Type B pancreatic cell (in vitro differentiated cells): ENCODE measurements around the gene SAT2. TPM values are rescaled to one million over a fixed set of nuclear protein-coding genes. Genes with fewer than 3 reads are reported as not detected.
A peak's percentile ranks its signal among the peaks of the same experiment; 100 is the strongest.

Experiments used
- DNase-seq: peaks from one replicate; pipeline ENCODE4 v3.0.0; 2021; ENCODE audit warnings: mixed read lengths; ENCODE audit not compliant: unreplicated experiment; ENCODE audit errors: extremely low spot score
- H3K27ac Mint-ChIP-seq: 2 replicates; pipeline ENCODE4 v1.8.0; 2021; ENCODE audit warnings: mild to moderate bottlenecking, mixed read lengths
- H3K27me3 Mint-ChIP-seq: 2 replicates; pipeline ENCODE4 v1.8.0; 2021; ENCODE audit warnings: mixed read lengths
- H3K36me3 Mint-ChIP-seq: 2 replicates; pipeline ENCODE4 v1.8.0; 2021; ENCODE audit warnings: mixed read lengths
- H3K4me1 Mint-ChIP-seq: one replicate; pipeline ENCODE4 v1.8.0; 2021; ENCODE audit warnings: mixed read lengths; ENCODE audit not compliant: unreplicated experiment
- H3K4me3 Mint-ChIP-seq: 2 replicates; pipeline ENCODE4 v1.8.0; 2021; ENCODE audit warnings: mild to moderate bottlenecking, mixed read lengths
- H3K9me3 Mint-ChIP-seq: 2 replicates; pipeline ENCODE4 v1.8.0; 2021; ENCODE audit warnings: mixed read lengths
- total RNA-seq: library from RNA; stranded (reverse); gene quantifications from 2 replicates; pipeline ENCODE4 v1.2.1, GENCODE V29; 2021; ENCODE audit warnings: low replicate concordance
- TF ChIP-seq, protein P1 (sequence below): fragments of 200-600 bp; sonication (generic); conservative IDR thresholded peaks from 2 replicates; pipeline ENCODE4 v1.5.0; 2021; ENCODE audit warnings: antibody characterized with exemption, mild to moderate bottlenecking

Gene SAT2
- total RNA-seq, 1 donor from 2014 or later = 104 TPM

DNA sequence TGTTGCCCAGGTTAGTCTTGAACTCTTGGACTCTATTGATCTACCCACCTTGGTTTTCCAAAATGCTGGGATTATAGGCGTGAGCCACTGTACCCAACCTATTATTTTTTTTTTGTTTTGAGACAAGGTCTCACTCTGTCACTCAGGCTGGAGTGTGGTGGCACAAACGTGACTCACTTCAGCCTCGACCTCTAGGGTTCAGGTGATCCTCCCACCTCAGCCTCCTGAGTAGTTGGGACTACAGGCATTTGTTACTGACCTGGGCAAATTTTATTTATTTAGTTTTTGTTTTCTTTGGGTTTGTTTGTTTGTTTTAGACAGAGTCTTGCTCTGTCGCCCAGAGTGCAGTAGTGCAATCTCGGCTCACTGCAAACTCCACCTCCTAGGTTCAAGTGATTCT lies 4.0 kb downstream of the SAT2 start:
- Mint-ChIP-seq H3K27me3 (no peaks in the 10 kb centered on the region), H3K9me3 (no peaks in the 10 kb centered on the region), H3K4me3 (no peak overlapping the region), H3K27ac (no peak overlapping the region), H3K4me1 (peaks cover 5% of the 10 kb centered on the region), H3K36me3 (peaks cover 4% of the 10 kb centered on the region)
- no peak for DNase-seq
- TF ChIP-seq, protein P1, sequence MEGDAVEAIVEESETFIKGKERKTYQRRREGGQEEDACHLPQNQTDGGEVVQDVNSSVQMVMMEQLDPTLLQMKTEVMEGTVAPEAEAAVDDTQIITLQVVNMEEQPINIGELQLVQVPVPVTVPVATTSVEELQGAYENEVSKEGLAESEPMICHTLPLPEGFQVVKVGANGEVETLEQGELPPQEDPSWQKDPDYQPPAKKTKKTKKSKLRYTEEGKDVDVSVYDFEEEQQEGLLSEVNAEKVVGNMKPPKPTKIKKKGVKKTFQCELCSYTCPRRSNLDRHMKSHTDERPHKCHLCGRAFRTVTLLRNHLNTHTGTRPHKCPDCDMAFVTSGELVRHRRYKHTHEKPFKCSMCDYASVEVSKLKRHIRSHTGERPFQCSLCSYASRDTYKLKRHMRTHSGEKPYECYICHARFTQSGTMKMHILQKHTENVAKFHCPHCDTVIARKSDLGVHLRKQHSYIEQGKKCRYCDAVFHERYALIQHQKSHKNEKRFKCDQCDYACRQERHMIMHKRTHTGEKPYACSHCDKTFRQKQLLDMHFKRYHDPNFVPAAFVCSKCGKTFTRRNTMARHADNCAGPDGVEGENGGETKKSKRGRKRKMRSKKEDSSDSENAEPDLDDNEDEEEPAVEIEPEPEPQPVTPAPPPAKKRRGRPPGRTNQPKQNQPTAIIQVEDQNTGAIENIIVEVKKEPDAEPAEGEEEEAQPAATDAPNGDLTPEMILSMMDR = no peak

DNA sequence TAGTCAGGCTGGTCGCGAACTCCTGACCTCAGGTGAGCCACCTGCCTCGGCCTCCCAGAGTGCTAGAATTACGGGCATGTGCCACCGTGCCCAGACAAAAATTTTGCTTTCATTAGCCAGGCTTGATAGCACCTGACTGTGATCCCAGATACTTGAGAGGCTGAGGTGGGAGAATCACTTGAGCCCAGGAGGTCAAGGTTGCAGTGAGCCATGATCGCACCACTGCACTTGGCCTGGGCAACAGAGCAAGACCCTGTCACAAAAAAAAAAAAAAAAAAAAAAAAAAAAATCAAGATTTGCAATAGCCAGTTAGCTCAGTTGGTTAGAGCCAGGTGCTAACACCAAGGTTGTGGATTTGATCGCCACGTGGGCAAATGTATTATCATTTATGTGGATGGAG lies 6.8 kb downstream of the SAT2 start:
- Mint-ChIP-seq H3K4me3 (no peak overlapping the region), H3K9me3 (no peaks in the 10 kb centered on the region), H3K36me3 (no peaks in the 10 kb centered on the region), H3K27me3 (no peaks in the 10 kb centered on the region), H3K4me1 (no peaks in the 10 kb centered on the region), H3K27ac (no peak overlapping the region)
- no peak for DNase-seq
- TF ChIP-seq, protein P1 = no peak

DNA sequence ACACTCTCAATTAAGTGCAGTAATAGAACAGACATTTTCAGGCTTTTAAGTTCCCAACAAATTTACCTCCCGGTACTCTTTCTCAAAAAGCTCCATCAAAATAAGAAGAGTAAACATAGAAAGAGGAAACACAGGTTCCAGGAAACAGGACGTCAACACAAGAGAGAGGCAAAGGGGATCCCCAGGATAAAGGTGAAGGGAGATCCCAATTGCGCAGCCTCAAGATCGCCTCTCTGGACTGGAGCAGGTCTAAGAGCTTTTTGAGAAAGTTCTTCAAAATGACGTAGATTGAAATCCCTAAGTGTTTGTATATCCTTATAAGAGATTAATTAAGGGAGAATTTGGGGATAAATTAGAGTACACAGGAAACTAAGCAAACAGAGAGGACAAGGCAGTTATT lies 9.0 kb downstream of the SAT2 start:
- Mint-ChIP-seq H3K27me3 (no peaks in the 10 kb centered on the region), H3K4me1 (peaks cover 3% of the 10 kb centered on the region), H3K4me3 (no peak overlapping the region), H3K36me3 (no peaks in the 10 kb centered on the region), H3K9me3 (no peaks in the 10 kb centered on the region), H3K27ac (no peak overlapping the region)
- TF ChIP-seq, protein P1 = no peak
- DNase-seq = no peak

DNA sequence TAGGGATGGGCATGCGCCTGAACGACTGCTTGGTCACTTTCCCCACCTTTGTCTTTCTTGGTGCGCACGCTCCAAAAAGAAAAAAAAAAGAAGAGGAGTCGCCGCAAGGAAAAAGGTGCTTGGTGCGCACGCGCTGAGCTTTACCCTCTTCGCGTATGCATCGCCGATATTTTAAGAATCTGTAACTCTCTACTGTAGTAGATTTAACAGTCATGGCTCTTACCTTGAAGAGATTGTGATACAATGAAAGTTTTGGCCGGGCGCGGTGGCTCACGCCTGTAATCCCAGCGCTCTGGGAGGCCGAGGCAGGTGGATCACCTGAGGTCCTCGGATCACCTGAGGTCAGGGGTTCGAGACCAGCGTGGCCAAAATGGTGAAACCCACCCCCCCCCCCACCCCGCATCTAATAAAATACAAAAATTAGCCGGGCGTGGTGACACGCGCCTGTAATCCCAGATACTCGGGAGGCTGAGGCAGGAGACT lies 12.3 kb downstream of the SAT2 start:
- H3K4me3 Mint-ChIP-seq = peak overlapping the region; percentile 91
- TF ChIP-seq, protein P1 = no peak
- no peaks in the 10 kb centered on the region for H3K27me3 Mint-ChIP-seq
- peak overlapping the region; percentile 95 for H3K27ac Mint-ChIP-seq
- peaks cover 26% of the 10 kb centered on the region for H3K4me1 Mint-ChIP-seq
- peaks cover 9% of the 10 kb centered on the region for H3K36me3 Mint-ChIP-seq
- H3K9me3 Mint-ChIP-seq = no peaks in the 10 kb centered on the region
- no peak for DNase-seq

DNA sequence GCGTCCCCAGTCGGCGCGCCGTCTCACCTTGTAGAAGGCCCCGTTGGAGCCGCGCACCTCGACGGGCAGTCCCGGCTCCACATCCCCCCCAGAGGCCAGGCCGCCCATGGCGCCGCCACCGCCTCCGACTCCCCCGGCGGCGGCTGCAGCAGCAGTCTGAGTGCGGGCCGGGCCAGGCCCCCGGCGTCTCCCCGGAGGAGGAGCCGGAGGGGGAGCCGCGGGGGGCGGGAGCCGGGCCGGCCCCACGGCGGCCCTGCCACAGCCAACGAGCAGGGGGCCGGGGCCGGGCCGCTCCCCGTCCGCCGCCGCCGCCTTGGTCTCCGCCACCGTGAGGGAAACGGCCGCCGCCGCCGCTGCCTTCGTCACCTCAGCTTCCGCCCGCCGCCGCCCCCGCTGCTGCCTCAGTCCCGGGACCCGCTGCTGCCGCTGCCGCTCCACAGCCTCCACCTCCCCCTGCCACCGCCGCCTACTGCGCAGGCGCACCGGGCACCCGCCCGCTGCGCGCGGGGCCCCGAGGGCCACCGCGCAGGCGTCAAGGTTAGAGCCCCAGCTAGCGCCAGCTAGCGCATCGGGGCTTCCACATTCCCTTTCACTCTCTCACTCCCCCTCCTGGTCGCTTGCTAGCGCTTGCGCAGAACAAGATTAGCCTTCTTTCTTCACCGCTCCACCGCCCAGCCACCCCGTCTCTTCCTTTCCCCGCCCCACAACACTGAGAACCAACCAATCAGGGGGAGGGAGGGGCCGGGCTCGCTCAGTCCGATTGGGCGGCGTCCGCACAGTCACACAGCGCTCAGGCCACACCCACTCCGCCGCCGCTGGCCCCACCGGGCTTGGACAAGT lies 13.0 kb downstream of the SAT2 start, which contains the start of gene FXR2:
Gene FXR2, minus strand, starts transcription at position 473 of the 840 bp plus-strand sequence. Its CDS starts 365 bp downstream, at position 108.
- peak; percentile 99 for DNase-seq
- Mint-ChIP-seq H3K27ac (peak within 1 kb of the TSS; percentile 95), H3K27me3 (no peaks in the 10 kb centered on the region), H3K36me3 (peaks cover 9% of the 10 kb centered on the region), H3K4me1 (peaks cover 29% of the 10 kb centered on the region), H3K9me3 (no peaks in the 10 kb centered on the region), H3K4me3 (peak within 1 kb of the TSS; percentile 93)
- TF ChIP-seq, protein P1 = peak; percentile 72
